Activated T-helper 2 cell treated with anti-CD3 and anti-CD28 coated beads, Interferon-gamma antibody, Interleukin-2, Interleukin-4, amounts not matched to agents 10 μg/mL and 5 μg/mL and 100 μg/mL, durations not matched to agents 14 hours and 24 hours and 36 hours (primary cell): Measurements from ENCODE around the gene POU2AF3. TPM values are rescaled to one million over a fixed set of nuclear protein-coding genes. Genes with fewer than 3 reads are reported as not detected.
"Not testable (repeated sequence)": the region's sequence is repeated elsewhere in the genome, so short reads cannot be mapped to it uniquely, and the experiment has no call there.

Experiments used
- DNase-seq: peaks from one replicate; pipeline ENCODE4 v3.0.0; 2021; ENCODE audit warnings: low spot score
- H3K27ac Mint-ChIP-seq: one replicate; pipeline ENCODE4 v1.8.0; 2021; ENCODE audit warnings: mixed read lengths
- H3K27me3 Mint-ChIP-seq: one replicate; pipeline ENCODE4 v1.8.0; 2021; ENCODE audit warnings: low read depth, mixed read lengths
- H3K36me3 Mint-ChIP-seq: one replicate; pipeline ENCODE4 v1.8.0; 2021; ENCODE audit warnings: low read depth, mixed read lengths
- H3K4me1 Mint-ChIP-seq: one replicate; pipeline ENCODE4 v1.8.0; 2021; ENCODE audit warnings: low read depth, mixed read lengths
- H3K4me3 Mint-ChIP-seq: one replicate; pipeline ENCODE4 v1.8.0; 2021; ENCODE audit warnings: low read depth, mild to moderate bottlenecking, moderate library complexity, mixed read lengths
- H3K9me3 Mint-ChIP-seq: one replicate; pipeline ENCODE4 v1.8.0; 2021; ENCODE audit warnings: mixed read lengths
- intact Hi-C: fragments of 100-400 bp; cut with micrococcal nuclease; formaldehyde crosslinking; loops from one replicate; pipeline ENCODE4 v1.15.1; 2023
- total RNA-seq: library from RNA; stranded (reverse); gene quantifications from 2 replicates; pipeline ENCODE4 v1.2.3, GENCODE V29; 2022

Gene POU2AF3, protein sequence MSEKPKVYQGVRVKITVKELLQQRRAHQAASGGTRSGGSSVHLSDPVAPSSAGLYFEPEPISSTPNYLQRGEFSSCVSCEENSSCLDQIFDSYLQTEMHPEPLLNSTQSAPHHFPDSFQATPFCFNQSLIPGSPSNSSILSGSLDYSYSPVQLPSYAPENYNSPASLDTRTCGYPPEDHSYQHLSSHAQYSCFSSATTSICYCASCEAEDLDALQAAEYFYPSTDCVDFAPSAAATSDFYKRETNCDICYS
- 0.16 TPM in 1 of 2 replicates, not detected in the other for total RNA-seq

DNA sequence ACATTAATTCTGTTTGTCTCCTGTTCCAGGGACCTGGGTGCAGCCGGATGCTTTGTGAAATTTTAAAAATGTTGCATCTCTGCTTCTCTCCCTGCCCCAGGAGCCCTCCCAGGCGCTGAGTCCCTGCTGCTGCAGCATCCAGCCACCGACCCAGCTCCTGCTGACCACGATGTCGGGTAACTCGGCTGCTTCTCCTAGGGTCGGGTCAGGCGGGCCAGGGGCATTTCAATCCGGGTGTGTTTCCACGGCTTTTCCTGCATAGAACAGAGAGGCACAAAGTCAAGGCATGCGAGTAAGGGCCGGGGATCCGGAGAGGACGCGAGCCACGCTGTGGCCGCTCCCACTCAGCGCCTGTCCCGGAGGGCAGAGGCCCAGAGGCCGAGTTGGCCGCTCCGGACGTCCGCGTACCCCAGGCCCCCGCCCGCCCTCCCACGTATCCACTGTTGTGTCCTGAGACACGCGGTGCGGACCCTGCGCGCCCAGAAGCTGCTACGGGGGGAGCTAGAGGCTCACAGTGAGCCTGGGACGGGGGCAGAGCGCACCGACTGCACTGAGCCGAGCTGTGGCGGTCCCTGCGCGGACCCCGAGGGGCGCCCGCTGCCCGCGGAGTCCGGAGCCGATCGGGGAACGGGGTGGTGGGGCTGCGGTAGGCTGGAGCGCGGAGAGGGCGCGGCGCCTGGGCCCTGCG lies at the start of gene POU2AF3:
Gene POU2AF3 (plus strand): TSS at position 134 of the 688 bp plus-strand sequence. CDS start 36 bp downstream, at position 170.
- H3K27ac Mint-ChIP-seq: no peak within 1 kb of the TSS
- H3K27me3 Mint-ChIP-seq: peaks cover 51% of the 10 kb centered on the region
- no peaks in the 10 kb centered on the region for H3K36me3 Mint-ChIP-seq
- peaks cover 4% of the 10 kb centered on the region for H3K4me1 Mint-ChIP-seq
- H3K9me3 Mint-ChIP-seq: no peaks in the 10 kb centered on the region
- intact Hi-C loops: no loop called here
- DNase-seq: no peak
- H3K4me3 Mint-ChIP-seq: peak within 1 kb of the TSS; percentile 41

DNA sequence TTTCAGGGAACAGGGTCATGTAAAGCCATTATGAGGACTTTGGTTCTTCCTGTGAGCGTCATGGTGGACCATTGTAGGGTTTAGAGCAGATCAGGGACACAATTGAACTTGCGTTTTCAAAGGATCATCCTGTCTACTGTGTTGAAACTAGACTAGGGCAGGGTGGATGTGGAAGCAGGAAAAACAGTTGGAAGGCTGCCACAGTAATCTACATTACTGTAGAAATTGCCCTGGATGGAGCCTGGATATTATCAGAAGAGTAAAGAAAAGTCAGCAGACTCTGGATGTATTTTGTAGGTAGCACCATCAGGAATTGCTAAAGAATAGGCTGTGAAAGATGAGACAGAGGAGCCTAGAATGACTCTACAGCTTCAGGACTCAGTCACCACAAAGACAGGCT lies 47.4 kb upstream of the POU2AF3 start:
- Mint-ChIP-seq H3K27ac (no peak overlapping the region), H3K27me3 (peaks cover 23% of the 10 kb centered on the region), H3K4me1 (no peaks in the 10 kb centered on the region), H3K4me3 (no peak overlapping the region), H3K36me3 (no peaks in the 10 kb centered on the region), H3K9me3 (no peaks in the 10 kb centered on the region)
- intact Hi-C loops: no loop called here
- no peak for DNase-seq

DNA sequence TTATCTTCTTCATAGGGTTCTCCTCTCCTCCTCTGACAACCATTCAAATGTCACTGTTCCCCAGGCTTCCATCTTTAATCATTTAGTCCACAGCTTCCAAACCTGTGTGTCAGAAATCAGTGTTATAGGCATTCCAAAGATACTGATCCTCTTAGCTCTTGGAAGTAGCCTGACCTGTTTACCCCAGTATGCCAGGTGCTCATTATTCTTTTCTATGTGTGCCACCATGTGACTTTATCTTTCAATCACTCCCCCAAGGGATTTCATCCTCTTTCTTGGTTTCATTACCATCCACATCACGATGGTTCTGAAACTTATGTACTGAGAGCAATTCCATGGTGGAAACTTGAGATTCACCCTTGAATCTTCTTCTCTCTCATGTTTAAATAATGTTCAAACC lies 45.2 kb upstream of the POU2AF3 start:
- intact Hi-C loops: no loop called here
- Mint-ChIP-seq H3K36me3 (no peaks in the 10 kb centered on the region), H3K4me1 (no peaks in the 10 kb centered on the region), H3K27ac (no peak overlapping the region), H3K27me3 (peaks cover 17% of the 10 kb centered on the region), H3K4me3 (no peak overlapping the region), H3K9me3 (no peaks in the 10 kb centered on the region)
- no peak for DNase-seq

DNA sequence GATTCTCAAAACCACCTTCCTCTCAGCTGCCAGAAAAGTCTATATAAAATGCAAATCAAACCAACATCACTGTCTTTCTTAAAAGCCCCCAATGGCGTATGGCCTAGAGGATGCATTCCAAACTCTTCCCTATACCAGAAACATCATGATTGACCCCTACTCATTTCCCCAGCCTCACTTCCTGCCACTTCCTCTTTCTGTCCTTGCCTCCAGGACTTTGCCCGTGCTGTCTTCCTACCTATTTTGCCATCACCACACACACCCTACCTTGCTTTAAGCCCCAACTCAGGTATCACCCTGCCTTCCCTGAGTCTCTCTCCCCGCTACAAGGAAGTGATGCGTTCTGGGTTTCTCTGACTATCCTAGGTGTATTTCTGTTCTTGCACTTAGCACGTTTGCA lies 44.7 kb upstream of the POU2AF3 start:
- H3K27ac Mint-ChIP-seq: no peak overlapping the region
- no peaks in the 10 kb centered on the region for H3K36me3 Mint-ChIP-seq
- H3K9me3 Mint-ChIP-seq: no peaks in the 10 kb centered on the region
- H3K4me3 Mint-ChIP-seq: no peak overlapping the region
- H3K4me1 Mint-ChIP-seq: no peaks in the 10 kb centered on the region
- peaks cover 15% of the 10 kb centered on the region for H3K27me3 Mint-ChIP-seq
- DNase-seq: no peak
- intact Hi-C loops: no loop called here

DNA sequence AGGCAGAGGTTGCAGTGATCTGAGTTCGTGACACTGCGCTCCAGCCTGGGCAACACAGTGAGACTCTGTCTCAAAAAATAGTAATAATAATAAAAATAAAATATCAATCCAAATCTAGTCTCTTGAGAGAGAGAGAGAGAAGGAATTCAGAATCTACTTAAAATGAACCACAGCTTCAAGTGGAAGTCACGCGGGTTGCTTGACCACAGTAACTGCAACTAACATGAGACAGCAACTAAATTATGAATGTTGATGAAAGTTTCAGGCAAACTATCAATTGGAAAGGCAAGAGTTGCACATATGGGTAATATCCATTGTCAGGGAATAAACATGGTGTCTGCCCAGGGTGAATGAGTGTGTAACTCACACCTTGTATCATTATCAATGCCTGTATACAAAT lies 40.3 kb upstream of the POU2AF3 start:
- no peaks in the 10 kb centered on the region for H3K36me3 Mint-ChIP-seq
- DNase-seq: no peak
- peaks cover 35% of the 10 kb centered on the region for H3K27me3 Mint-ChIP-seq
- H3K4me3 Mint-ChIP-seq: no peak overlapping the region
- intact Hi-C loops: no loop called here
- no peaks in the 10 kb centered on the region for H3K9me3 Mint-ChIP-seq
- no peaks in the 10 kb centered on the region for H3K4me1 Mint-ChIP-seq
- no peak overlapping the region for H3K27ac Mint-ChIP-seq

DNA sequence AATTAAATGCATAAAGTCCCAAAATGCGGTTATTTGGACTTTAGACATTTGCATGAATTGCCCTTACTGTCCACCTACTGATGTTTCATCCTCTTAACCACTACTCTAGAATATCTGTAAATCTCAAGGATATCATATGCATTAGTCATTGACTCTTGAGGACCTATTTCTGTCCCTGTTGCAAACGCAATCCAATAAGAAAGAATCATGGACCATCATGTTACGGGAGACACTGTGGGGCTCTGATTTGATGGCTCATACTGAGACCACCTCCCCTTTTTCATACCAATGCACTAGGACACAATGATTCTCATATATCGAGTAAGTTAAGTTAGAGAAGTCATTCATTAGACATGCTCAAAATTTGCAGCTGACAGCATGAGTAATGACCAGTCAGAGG lies 38.5 kb upstream of the POU2AF3 start:
- intact Hi-C loops: no loop called here
- H3K27ac Mint-ChIP-seq: no peak overlapping the region

DNA sequence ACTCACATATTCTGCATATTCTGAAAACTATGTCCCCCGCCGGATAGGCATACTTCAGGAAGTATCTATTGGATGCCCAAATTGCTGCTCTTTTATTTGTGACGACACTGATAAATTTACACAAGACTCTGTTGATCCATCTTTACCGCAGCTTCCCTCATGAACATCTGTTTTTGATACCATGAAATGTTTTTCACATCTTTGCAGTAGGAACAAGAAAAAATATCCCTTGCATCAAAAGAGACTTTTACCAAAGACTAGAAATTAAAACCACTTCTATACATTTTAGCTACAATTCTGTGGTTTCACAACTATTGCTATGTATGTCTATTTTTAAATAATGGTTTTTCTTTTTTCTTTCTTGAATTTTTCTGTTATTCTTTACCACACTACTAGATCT lies 37.5 kb upstream of the POU2AF3 start:
- Mint-ChIP-seq H3K4me3 (no peak overlapping the region), H3K9me3 (no peaks in the 10 kb centered on the region), H3K4me1 (no peaks in the 10 kb centered on the region), H3K36me3 (no peaks in the 10 kb centered on the region), H3K27ac (no peak overlapping the region), H3K27me3 (peaks cover 39% of the 10 kb centered on the region)
- no peak for DNase-seq
- intact Hi-C loops: no loop called here

More for the DNA sequence above, 38.5 kb upstream of the POU2AF3 start:
- Mint-ChIP-seq H3K27me3 (peaks cover 39% of the 10 kb centered on the region), H3K36me3 (no peaks in the 10 kb centered on the region), H3K9me3 (no peaks in the 10 kb centered on the region), H3K4me3 (no peak overlapping the region), H3K4me1 (no peaks in the 10 kb centered on the region)
- DNase-seq: no peak

DNA sequence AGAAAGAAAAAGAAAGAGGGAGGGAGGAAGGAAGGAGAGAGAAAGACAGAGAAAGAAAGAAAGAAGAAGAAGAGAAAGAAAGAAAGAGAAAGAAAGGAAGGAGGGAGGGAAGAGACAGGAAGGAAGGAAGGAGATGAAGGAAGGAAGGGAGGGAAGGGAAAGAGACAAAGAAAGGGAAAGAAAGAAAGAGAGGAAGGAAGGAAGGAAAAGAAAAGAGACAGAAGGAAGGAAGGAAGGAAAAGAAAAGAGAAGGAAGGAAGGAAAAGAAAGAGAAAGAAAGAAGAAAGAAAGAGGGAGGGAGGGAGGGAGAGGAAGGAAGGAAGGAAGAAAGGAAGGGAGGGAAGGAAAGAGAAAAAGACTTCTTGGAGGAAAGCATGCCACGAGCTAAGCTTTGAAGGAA lies 33.7 kb upstream of the POU2AF3 start:
- Mint-ChIP-seq H3K4me1 (no peaks in the 10 kb centered on the region), H3K4me3 (no peak overlapping the region), H3K27ac (no peak overlapping the region), H3K27me3 (peaks cover 32% of the 10 kb centered on the region), H3K36me3 (no peaks in the 10 kb centered on the region), H3K9me3 (no peaks in the 10 kb centered on the region)
- no peak for DNase-seq
- intact Hi-C loops: no loop called here

DNA sequence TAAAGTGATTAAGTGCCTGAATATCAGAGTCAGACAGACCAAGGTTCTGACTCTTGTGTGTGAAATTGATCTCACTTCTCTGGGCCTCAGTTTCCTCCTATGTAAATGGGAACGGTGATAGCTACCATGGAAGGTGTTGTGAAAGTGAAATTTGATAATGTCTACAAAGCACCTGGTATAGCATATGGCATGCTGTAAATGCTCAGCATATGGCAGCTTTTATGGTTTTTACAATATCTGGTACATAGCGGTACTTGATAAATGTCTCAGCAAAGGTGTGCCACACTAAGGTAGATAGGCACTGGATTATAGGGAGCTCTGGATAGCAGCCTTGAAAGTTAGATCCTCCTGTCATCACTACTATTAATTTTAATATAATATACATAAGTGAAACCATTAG lies 32.9 kb upstream of the POU2AF3 start:
- intact Hi-C loops: no loop called here
- Mint-ChIP-seq H3K27ac (no peak overlapping the region), H3K27me3 (peaks cover 26% of the 10 kb centered on the region), H3K4me1 (no peaks in the 10 kb centered on the region), H3K4me3 (no peak overlapping the region), H3K36me3 (no peaks in the 10 kb centered on the region), H3K9me3 (no peaks in the 10 kb centered on the region)
- no peak for DNase-seq

DNA sequence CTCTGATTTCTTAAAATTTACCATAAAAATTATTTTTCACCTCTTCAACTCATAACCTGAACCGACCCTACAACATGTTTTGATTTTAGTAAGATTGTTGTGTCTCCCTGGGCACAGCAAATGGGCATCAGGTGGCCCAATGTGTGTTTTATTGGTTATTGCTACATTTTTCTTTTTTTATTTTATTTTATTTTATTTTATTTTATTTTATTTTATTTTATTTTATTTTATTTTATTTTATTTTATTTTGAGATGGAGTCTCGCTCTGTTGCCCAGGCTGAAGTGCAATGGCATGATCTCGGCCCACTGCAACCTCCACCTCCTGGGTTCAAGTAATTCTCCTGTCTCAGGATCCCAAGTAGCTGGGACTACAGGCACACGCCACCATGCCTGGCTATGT lies 30.0 kb upstream of the POU2AF3 start:
- H3K27me3 Mint-ChIP-seq: peaks cover 12% of the 10 kb centered on the region
- intact Hi-C loops, DNase-seq, H3K4me3 Mint-ChIP-seq, H3K4me1 Mint-ChIP-seq, H3K36me3 Mint-ChIP-seq, H3K27ac Mint-ChIP-seq, H3K9me3 Mint-ChIP-seq: not testable (repeated sequence)

DNA sequence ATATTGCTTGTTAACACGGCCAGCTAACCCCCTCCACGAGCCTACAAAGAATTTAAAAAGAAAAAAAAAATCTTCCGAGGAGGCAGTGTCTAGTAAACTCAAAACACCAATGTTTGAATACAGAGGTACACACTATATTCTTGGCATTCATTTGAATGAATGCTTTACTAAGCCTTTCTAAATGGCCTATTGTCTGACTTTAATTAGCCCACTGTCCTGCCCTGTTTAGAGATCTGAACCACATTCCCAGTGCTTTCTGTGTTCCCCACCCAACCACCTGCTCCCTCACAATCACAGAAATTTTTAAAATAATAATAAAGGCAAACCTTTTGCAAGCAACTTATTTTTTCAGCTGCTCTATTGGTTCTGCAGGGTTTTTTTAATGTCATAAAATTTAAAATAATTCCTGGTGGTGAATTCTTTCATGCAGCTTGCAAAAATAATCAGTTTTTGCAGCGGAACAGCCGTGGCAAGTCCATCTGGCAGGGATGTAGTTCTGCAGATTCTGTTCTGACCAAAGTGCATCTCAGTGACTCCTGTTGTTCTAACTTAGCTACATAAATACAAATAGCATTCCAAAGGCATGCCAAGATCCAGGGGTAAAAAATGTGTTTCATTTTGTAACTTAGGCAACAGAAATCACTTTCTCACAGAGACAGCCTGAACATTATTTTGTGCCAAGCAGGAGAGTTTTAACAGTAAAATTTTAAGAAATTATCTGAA lies 29.0 kb upstream of the POU2AF3 start:
- no peaks in the 10 kb centered on the region for H3K9me3 Mint-ChIP-seq
- no peak for DNase-seq
- intact Hi-C loops: no loop called here
- no peak overlapping the region for H3K4me3 Mint-ChIP-seq
- H3K27me3 Mint-ChIP-seq: peaks cover 11% of the 10 kb centered on the region
- H3K4me1 Mint-ChIP-seq: no peaks in the 10 kb centered on the region
- H3K36me3 Mint-ChIP-seq: no peaks in the 10 kb centered on the region
- no peak overlapping the region for H3K27ac Mint-ChIP-seq

DNA sequence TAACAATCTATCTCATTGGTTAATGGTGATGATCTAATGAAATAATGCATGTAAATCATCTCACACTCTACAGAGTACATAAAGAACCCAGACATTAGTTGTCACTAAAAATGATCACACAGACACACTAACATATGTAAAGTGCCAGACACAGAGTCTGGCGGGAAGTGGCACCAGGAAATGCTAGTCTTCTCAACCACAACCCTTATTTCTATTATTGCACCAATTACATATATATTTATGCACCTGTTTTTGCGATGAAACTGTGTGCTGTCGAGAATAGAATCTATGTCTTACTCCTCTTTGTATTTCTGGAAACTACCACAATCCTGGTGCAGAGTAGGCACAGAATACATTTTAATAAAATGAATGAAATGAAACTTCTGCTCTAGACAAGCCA lies 25.9 kb upstream of the POU2AF3 start:
- no peak overlapping the region for H3K4me3 Mint-ChIP-seq
- H3K27ac Mint-ChIP-seq: no peak overlapping the region

DNA sequence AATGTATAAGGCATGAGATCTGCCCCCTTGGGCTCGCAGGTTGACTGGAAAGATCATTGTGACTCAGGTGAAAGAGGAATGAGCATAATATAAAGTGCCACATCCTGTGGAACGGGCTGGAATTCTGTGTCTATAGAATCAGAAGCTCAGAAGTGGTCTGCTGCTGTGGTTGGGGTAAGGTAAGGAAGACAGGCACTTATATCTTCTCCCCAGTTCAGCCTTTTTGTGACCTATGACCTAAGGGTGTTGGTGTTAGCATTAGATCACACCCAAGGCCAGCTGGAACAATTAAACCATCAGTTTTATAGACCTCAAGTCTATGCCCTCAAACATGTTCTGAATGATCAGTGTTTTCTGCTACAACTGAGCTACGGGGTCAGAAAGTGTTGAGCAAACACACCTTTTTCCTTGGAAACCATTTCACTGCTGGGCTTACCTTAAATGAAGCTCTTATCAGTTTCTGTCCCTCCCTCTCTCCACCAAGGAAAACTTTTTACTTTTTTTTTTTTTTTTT lies 15.7 kb upstream of the POU2AF3 start:
- DNase-seq: no peak
- Mint-ChIP-seq H3K4me1 (peaks cover 3% of the 10 kb centered on the region), H3K27ac (no peak overlapping the region), H3K9me3 (no peaks in the 10 kb centered on the region), H3K36me3 (no peaks in the 10 kb centered on the region), H3K27me3 (peaks cover 11% of the 10 kb centered on the region), H3K4me3 (no peak overlapping the region)
- intact Hi-C loops: loop anchor here (1.0 to 10.0 kb wide), 4 partner anchors 72 to 164 kb away; no protein-coding TSS in a partner anchor

More for the DNA sequence above, 25.9 kb upstream of the POU2AF3 start:
- DNase-seq: no peak
- Mint-ChIP-seq H3K9me3 (no peaks in the 10 kb centered on the region), H3K36me3 (no peaks in the 10 kb centered on the region), H3K4me1 (no peaks in the 10 kb centered on the region), H3K27me3 (peaks cover 18% of the 10 kb centered on the region)
- intact Hi-C loops: no loop called here
